GM12878 (cell line): ENCODE data around the gene STK4. TPM values are rescaled to one million over a fixed set of nuclear protein-coding genes. Genes with fewer than 3 reads are reported as not detected.

Source experiments
- ATAC-seq: fragments of 200-7000 bp; cut with Tn5 transposase; 3 replicates; pipeline ENCODE4 v1.9.1; 2020; ENCODE audit warnings: mild to moderate bottlenecking, moderate library complexity
- BruUV-seq: library from RNA; stranded (reverse); fragments of 400-500 nt; replicated peaks from 2 replicates; lab custom pipeline; 2021; lab: Mats Ljungman, UMichigan
- CTCF ChIA-PET: fragments of 300-600 bp; sonication (Branson Sonifier 250); formaldehyde crosslinking; extraction: SDS; loops from one replicate; lab custom pipeline; 2021; ENCODE audit warnings: inconsistent platforms; lab: Yijun Ruan, JAX
- POLR2A ChIA-PET: fragments of 350-600 bp; formaldehyde crosslinking; extraction: SDS; loops from one replicate; lab custom pipeline; 2021; ENCODE audit warnings: inconsistent platforms; lab: Charles Lee
- RAD21 ChIA-PET: fragments of 300-600 bp; sonication (Branson Sonifier 250); formaldehyde crosslinking; loops from one replicate; lab custom pipeline; 2023; ENCODE audit warnings: antibody characterized with exemption; ENCODE audit not compliant: unreplicated experiment; lab: Charles Lee
- SMC1A ChIA-PET: fragments of 300-600 bp; sonication (Branson Sonifier 250); formaldehyde crosslinking; loops from one replicate; lab custom pipeline; 2023; ENCODE audit not compliant: unreplicated experiment, uncharacterized antibody; lab: Charles Lee
- DNase-seq: peaks from one replicate; pipeline ENCODE4 v3.0.0-alpha.2; 2011; ENCODE audit warnings: low read depth, low spot score
- FAIRE-seq: peaks from 3 replicates; lab custom pipeline; 2011; peaks lifted over from hg19 to GRCh38; lab: Jason Lieb, UNC
- H2AFZ ChIP-seq: 2 replicates; pipeline ENCODE4 v1.6.0; 2011; ENCODE audit warnings: low read depth, low read length, control low read depth; ENCODE audit not compliant: control insufficient read depth
- H3K27ac ChIP-seq: 2 replicates; pipeline ENCODE4 v1.5.1; 2011; ENCODE audit warnings: control low read depth; ENCODE audit not compliant: control insufficient read depth, insufficient read depth
- H3K27me3 ChIP-seq, 2 experiments: replicated peaks in 1 of 2; 2 replicates each; pipeline versions ENCODE4 v1.6.0 to v1.6.1; 2011; ENCODE audit warnings: low read length in 1 of 2; ENCODE audit not compliant: control insufficient read depth in 2 of 2, insufficient read depth in 2 of 2
- H3K36me3 ChIP-seq, 2 experiments: 2 replicates each; pipeline ENCODE4 v1.5.1; 2011; ENCODE audit warnings: low read length in 1 of 2; ENCODE audit not compliant: control insufficient read depth in 2 of 2, insufficient read depth in 2 of 2
- H3K4me1 ChIP-seq: 2 replicates; pipeline ENCODE4 v1.6.1; 2011; ENCODE audit warnings: mild to moderate bottlenecking, low read length, moderate library complexity, mixed read lengths; ENCODE audit not compliant: control insufficient read depth, insufficient read depth
- H3K4me2 ChIP-seq: 2 replicates; pipeline ENCODE4 v1.6.0; 2011; ENCODE audit warnings: control low read depth; ENCODE audit not compliant: control insufficient read depth, insufficient read depth
- H3K4me3 ChIP-seq: fragments of 200-600 bp; sonication (generic); 2 replicates; pipeline ENCODE4 v1.5.1; 2016
- H3K79me2 ChIP-seq: 2 replicates; pipeline ENCODE4 v1.6.0; 2011; ENCODE audit warnings: low read length; ENCODE audit not compliant: control insufficient read depth, insufficient read depth
- H3K9ac ChIP-seq: 2 replicates; pipeline ENCODE4 v1.8.0; 2011; ENCODE audit warnings: low read length, control low read depth, mixed read lengths; ENCODE audit not compliant: control insufficient read depth, insufficient read depth
- H3K9me3 ChIP-seq: replicated peaks from 3 replicates; pipeline ENCODE4 v1.5.1; 2011; ENCODE audit warnings: mild to moderate bottlenecking, low read length; ENCODE audit not compliant: control insufficient read depth, insufficient read depth
- H4K20me1 ChIP-seq: 2 replicates; pipeline ENCODE4 v1.6.0; 2011; ENCODE audit not compliant: control insufficient read depth, insufficient read depth
- FOXM1 ChIP-seq: IDR thresholded peaks from 2 replicates; pipeline ENCODE4 v1.6.1; 2012; ENCODE audit warnings: low read depth, mild to moderate bottlenecking, inconsistent platforms, low read length, moderate library complexity
- JUND ChIP-seq: IDR thresholded peaks from 2 replicates; pipeline ENCODE4 v1.6.1; 2012; ENCODE audit warnings: low read depth, mild to moderate bottlenecking, low read length, improper control_type of control experiment, moderate library complexity
- KDM1A ChIP-seq: fragments of 200-600 bp; sonication (generic); IDR thresholded peaks from 2 replicates; pipeline ENCODE4 v1.6.1; 2016; ENCODE audit warnings: borderline replicate concordance
- MTA3 ChIP-seq: IDR thresholded peaks from 2 replicates; pipeline ENCODE4 v1.6.1; 2012; ENCODE audit warnings: low read length, inconsistent platforms, borderline replicate concordance
- NFYB ChIP-seq: IDR thresholded peaks from 2 replicates; pipeline ENCODE4 v1.6.1; 2011; ENCODE audit warnings: low read depth, mild to moderate bottlenecking, low read length, improper control_type of control experiment, moderate library complexity; ENCODE audit not compliant: insufficient read depth
- PAX8 ChIP-seq: fragments of 450-650 bp; IDR thresholded peaks from 2 replicates; pipeline ENCODE4 v1.6.1; 2017; ENCODE audit warnings: mild to moderate bottlenecking, moderate library complexity
- POLR2AphosphoS5 ChIP-seq: IDR thresholded peaks from 2 replicates; pipeline ENCODE4 v1.6.1; 2011; ENCODE audit warnings: mild to moderate bottlenecking, low read length, inconsistent platforms
- RCOR1 ChIP-seq: conservative IDR thresholded peaks from 2 replicates; pipeline ENCODE4 v1.6.1; 2012; ENCODE audit warnings: low read depth, low read length, improper control_type of control experiment
- SREBF2 ChIP-seq: IDR thresholded peaks from 2 replicates; pipeline ENCODE4 v1.6.1; 2012; ENCODE audit warnings: mild to moderate bottlenecking, low read length
- SUPT20H ChIP-seq: IDR thresholded peaks from 2 replicates; pipeline ENCODE4 v1.6.1; 2011; ENCODE audit warnings: low read depth, mild to moderate bottlenecking, low read length, moderate library complexity, borderline replicate concordance; ENCODE audit not compliant: control insufficient read depth
- ZBED1 ChIP-seq: IDR thresholded peaks from 2 replicates; pipeline ENCODE4 v1.6.1; 2016; ENCODE audit warnings: borderline replicate concordance
- WGBS: methylation state at CpG from one replicate; pipeline ENCODE4 v1.1.6; 2016; ENCODE audit warnings: low lambda C conversion rate; ENCODE audit not compliant: insufficient replicate concordance, insufficient coverage; ENCODE audit errors: missing lambda C conversion rate; 5-methylcytosine and 5-hydroxymethylcytosine counted together
- in situ Hi-C: fragments of 300-500 bp; cut with MboI; formaldehyde crosslinking; loops from 9 replicates; pipeline ENCODE4 v1.14.3; 2018; ENCODE audit warnings: mixed read lengths
- intact Hi-C: fragments of 100-400 bp; cut with micrococcal nuclease; formaldehyde crosslinking; loops from one replicate; pipeline ENCODE4 v1.14.2; 2022; ENCODE audit not compliant: unreplicated experiment
- polyA plus RNA-seq, 11 experiments: library from polyadenylated mRNA; depleted of rRNA in 4 of 11; unstranded in 6 of 11; stranded (reverse) in 5 of 11; fragments of >200 nt; fragmentation: Nextera tagmentation in 4 of 11; fragmentation: Illumina TruSeq in 1 of 11; extraction: Ambion mirVana in 4 of 11; extraction: Trizol in 1 of 11; gene quantifications; 1 replicate in 1 of 11; 2 replicates in 10 of 11; pipeline versions ENCODE4 v1.2.1 to v1.2.3, GENCODE V29; 2011 to 2016; ENCODE audit warnings: inconsistent platforms in 2 of 11, missing spikeins in 2 of 11, low read depth in 1 of 11
- total RNA-seq, 4 experiments: library from RNA; depleted of rRNA in 3 of 4; stranded (reverse); fragments of >200 nt in 3 of 4; fragmentation: Illumina TruSeq in 1 of 4; extraction: Trizol in 1 of 4; gene quantifications; 2 replicates each; pipeline versions ENCODE4 v1.2.1 to v1.2.3, GENCODE V29; 2013 to 2021
- TF ChIP-seq, protein P1 (sequence below), 3 experiments: IDR thresholded peaks in 2 of 3; conservative IDR thresholded peaks in 1 of 3; 2 replicates each; pipeline ENCODE4 v1.5.1; 2011; ENCODE audit warnings: low read depth in 3 of 3, low read length in 3 of 3, mild to moderate bottlenecking in 3 of 3, control low read depth in 2 of 3, moderate library complexity in 2 of 3, inconsistent platforms in 1 of 3, mixed read lengths in 1 of 3; ENCODE audit not compliant: control insufficient read depth in 2 of 3, insufficient read depth in 1 of 3; ENCODE audit errors: extremely low read depth in 1 of 3
- TF ChIP-seq, protein P2 (sequence below): fragments of 450-650 bp; IDR thresholded peaks from 2 replicates; pipeline ENCODE4 v1.6.1; 2017; ENCODE audit warnings: mild to moderate bottlenecking, low read depth, inconsistent platforms; ENCODE audit not compliant: poor library complexity, severe bottlenecking
- TF ChIP-seq, protein P3 (sequence below): IDR thresholded peaks from 2 replicates; pipeline ENCODE4 v1.6.1; 2011; ENCODE audit warnings: low read depth, low read length, improper control_type of control experiment, borderline replicate concordance
- TF ChIP-seq, protein P4 (sequence below): fragments of 150-350 bp; IDR thresholded peaks from 2 replicates; pipeline ENCODE4 v1.6.1; 2016; ENCODE audit warnings: low read depth, low read length
- TF ChIP-seq, protein P5 (sequence below): IDR thresholded peaks from 2 replicates; pipeline ENCODE4 v1.6.1; 2012; ENCODE audit warnings: low read depth, low read length, improper control_type of control experiment

The STK4 gene
- total and polyA plus RNA-seq, 10 of the 15 experiments (the other 5 are each of a cell fraction or from before 2014, with no cell fraction given) = 24.0 to 135 (median 89.7) TPM

DNA sequence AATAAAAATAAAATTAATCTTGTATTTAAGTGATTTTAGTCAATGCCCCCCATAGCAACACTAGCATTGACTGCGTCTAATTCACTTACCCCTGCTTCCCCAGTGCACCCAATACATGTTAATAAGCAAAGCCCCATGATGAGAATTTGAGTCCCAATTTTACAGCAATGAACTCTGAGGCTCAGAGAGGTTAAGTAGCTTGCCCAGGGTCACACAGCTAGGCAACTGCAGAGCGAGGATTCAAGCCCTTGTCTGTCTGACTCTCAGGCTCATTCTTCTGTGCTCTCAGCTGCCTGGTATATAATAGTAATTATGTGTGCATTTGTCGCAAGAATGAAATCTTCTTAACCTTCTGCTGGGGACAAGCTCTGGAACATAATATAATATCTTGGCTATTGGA, 48.0 kb upstream of the STK4 start:
- H3K4me1 ChIP-seq = no peaks in the 10 kb centered on the region
- FAIRE-seq (no peak), ATAC-seq (no peak), DNase-seq (no peak)
- H2AFZ ChIP-seq = no peak overlapping the region
- H3K79me2 ChIP-seq = no peaks in the 10 kb centered on the region
- no peaks in the 10 kb centered on the region for H3K27me3 ChIP-seq
- H3K27ac ChIP-seq = no peak overlapping the region
- ChIA-PET SMC1A (interaction anchor here (1.1 to 1.2 kb wide), 2 partner anchors 49 to 98 kb away, joined by 3 read pairs; no protein-coding TSS in a partner anchor), POLR2A (interaction anchor here (1.6 kb wide), 1 partner anchor 39 kb away, joined by 3 read pairs; no protein-coding TSS in a partner anchor), CTCF (interaction anchor here (1.4 kb wide), 1 partner anchor 126 kb away, joined by 3 read pairs; no protein-coding TSS in a partner anchor), RAD21 (no interaction called here)
- BruUV-seq = no TSS peak
- WGBS = 96% methylated on average over 3 of the region's 3 CpGs
- H3K9me3 ChIP-seq = no peaks in the 10 kb centered on the region
- H3K4me3 ChIP-seq = no peak overlapping the region
- no peak overlapping the region for H3K9ac ChIP-seq
- H4K20me1 ChIP-seq = no peaks in the 10 kb centered on the region
- H3K36me3 ChIP-seq = peaks cover 4 to 6% of the 10 kb centered on the region in 2 experiments; a peak in 3 of 4 replicates
- intact Hi-C loops (no loop called here), in situ Hi-C loops (no loop called here)
- no peak overlapping the region for H3K4me2 ChIP-seq
- TF ChIP-seq SUPT20H (no peak), SREBF2 (no peak), KDM1A (no peak), FOXM1 (no peak), JUND (no peak), MTA3 (no peak), POLR2AphosphoS5 (no peak), PAX8 (no peak), ZBED1 (no peak), NFYB (no peak), RCOR1 (no peak)
- TF ChIP-seq, protein P1, sequence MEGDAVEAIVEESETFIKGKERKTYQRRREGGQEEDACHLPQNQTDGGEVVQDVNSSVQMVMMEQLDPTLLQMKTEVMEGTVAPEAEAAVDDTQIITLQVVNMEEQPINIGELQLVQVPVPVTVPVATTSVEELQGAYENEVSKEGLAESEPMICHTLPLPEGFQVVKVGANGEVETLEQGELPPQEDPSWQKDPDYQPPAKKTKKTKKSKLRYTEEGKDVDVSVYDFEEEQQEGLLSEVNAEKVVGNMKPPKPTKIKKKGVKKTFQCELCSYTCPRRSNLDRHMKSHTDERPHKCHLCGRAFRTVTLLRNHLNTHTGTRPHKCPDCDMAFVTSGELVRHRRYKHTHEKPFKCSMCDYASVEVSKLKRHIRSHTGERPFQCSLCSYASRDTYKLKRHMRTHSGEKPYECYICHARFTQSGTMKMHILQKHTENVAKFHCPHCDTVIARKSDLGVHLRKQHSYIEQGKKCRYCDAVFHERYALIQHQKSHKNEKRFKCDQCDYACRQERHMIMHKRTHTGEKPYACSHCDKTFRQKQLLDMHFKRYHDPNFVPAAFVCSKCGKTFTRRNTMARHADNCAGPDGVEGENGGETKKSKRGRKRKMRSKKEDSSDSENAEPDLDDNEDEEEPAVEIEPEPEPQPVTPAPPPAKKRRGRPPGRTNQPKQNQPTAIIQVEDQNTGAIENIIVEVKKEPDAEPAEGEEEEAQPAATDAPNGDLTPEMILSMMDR (IDR thresholded peaks at IDR 0.05 in 2 of 3, conservative IDR thresholded peaks at IDR 0.05 in 1 of 3; ENCODE audit: control insufficient read depth in 2 of 3, extremely low read depth in 1 of 3, insufficient read depth in 1 of 3, low read depth in 3 of 3, low read length in 3 of 3) = no peak
- TF ChIP-seq, protein P2, sequence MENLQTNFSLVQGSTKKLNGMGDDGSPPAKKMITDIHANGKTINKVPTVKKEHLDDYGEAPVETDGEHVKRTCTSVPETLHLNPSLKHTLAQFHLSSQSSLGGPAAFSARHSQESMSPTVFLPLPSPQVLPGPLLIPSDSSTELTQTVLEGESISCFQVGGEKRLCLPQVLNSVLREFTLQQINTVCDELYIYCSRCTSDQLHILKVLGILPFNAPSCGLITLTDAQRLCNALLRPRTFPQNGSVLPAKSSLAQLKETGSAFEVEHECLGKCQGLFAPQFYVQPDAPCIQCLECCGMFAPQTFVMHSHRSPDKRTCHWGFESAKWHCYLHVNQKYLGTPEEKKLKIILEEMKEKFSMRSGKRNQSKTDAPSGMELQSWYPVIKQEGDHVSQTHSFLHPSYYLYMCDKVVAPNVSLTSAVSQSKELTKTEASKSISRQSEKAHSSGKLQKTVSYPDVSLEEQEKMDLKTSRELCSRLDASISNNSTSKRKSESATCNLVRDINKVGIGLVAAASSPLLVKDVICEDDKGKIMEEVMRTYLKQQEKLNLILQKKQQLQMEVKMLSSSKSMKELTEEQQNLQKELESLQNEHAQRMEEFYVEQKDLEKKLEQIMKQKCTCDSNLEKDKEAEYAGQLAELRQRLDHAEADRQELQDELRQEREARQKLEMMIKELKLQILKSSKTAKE = no peak
- TF ChIP-seq, protein P3, sequence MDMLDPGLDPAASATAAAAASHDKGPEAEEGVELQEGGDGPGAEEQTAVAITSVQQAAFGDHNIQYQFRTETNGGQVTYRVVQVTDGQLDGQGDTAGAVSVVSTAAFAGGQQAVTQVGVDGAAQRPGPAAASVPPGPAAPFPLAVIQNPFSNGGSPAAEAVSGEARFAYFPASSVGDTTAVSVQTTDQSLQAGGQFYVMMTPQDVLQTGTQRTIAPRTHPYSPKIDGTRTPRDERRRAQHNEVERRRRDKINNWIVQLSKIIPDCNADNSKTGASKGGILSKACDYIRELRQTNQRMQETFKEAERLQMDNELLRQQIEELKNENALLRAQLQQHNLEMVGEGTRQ = no peak
- TF ChIP-seq, protein P4, sequence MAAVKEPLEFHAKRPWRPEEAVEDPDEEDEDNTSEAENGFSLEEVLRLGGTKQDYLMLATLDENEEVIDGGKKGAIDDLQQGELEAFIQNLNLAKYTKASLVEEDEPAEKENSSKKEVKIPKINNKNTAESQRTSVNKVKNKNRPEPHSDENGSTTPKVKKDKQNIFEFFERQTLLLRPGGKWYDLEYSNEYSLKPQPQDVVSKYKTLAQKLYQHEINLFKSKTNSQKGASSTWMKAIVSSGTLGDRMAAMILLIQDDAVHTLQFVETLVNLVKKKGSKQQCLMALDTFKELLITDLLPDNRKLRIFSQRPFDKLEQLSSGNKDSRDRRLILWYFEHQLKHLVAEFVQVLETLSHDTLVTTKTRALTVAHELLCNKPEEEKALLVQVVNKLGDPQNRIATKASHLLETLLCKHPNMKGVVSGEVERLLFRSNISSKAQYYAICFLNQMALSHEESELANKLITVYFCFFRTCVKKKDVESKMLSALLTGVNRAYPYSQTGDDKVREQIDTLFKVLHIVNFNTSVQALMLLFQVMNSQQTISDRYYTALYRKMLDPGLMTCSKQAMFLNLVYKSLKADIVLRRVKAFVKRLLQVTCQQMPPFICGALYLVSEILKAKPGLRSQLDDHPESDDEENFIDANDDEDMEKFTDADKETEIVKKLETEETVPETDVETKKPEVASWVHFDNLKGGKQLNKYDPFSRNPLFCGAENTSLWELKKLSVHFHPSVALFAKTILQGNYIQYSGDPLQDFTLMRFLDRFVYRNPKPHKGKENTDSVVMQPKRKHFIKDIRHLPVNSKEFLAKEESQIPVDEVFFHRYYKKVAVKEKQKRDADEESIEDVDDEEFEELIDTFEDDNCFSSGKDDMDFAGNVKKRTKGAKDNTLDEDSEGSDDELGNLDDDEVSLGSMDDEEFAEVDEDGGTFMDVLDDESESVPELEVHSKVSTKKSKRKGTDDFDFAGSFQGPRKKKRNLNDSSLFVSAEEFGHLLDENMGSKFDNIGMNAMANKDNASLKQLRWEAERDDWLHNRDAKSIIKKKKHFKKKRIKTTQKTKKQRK = no peak
- TF ChIP-seq, protein P5, sequence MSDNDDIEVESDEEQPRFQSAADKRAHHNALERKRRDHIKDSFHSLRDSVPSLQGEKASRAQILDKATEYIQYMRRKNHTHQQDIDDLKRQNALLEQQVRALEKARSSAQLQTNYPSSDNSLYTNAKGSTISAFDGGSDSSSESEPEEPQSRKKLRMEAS = no peak
